CD4-positive, alpha-beta T cell treated with Interleukin-1 beta for 1 hour (primary cell): ENCODE measurements around the gene RAMP3.
A peak's percentile ranks its signal among the peaks of the same experiment; 100 is the strongest.
"Not testable (repeated sequence)": the region's sequence is repeated elsewhere in the genome, so short reads cannot be mapped to it uniquely, and the experiment has no call there.

ENCODE experiments used
- DNase-seq, 2 donors: peaks; one replicate each; pipeline ENCODE4 v3.0.0-alpha.2; 2020 to 2022

Gene RAMP3

DNA sequence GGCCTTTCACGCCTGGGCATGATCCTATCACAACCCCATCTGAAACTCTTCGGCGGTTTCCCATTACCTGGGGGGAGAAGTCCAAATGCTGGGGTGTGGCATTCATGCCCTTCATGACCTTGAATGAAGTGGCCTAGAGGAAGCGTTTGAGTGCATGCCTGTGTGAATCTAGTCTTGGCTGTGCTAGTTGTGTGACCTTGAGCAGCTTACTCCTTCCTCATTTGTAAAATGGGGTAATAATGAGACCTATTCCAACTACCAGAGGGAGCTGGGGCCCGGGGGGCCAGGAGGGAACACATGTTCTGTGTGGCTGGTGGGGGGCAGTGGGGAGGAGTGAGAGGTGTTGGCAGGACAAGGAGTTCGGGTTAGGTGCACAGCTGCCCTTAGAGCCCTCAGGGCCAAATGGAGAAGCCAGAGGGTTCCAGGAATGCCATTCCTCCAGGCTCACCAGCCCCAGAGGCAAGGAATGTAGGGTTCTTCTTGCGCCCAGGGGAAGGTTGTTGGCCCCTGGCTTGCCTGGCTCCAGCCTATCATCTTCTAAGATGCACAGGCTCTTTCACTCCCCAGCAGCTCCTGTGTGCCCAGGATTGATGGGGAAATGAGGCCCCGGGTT lies 24.8 kb upstream of the RAMP3 start:
- DNase-seq = no peak

DNA sequence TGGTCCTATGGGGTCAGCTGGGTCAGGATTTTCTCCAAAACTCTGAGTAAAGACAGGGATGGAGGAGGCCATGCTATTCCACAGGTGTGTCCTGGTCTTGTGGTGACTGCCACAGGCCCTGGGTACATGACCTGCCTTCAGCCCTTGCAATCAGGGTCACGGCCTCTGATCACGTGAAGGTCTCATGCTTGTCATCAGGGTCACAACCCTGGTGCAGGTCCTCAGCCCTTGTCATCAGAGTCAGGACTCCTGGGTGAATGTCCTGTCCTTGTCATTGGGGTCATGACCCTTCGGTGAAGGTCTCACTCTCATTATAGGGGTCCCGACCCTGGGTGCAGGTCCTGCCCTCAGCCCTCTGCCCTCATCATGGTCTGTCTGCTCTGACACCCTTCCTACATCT lies 24.2 kb upstream of the RAMP3 start:
- no peak for DNase-seq

DNA sequence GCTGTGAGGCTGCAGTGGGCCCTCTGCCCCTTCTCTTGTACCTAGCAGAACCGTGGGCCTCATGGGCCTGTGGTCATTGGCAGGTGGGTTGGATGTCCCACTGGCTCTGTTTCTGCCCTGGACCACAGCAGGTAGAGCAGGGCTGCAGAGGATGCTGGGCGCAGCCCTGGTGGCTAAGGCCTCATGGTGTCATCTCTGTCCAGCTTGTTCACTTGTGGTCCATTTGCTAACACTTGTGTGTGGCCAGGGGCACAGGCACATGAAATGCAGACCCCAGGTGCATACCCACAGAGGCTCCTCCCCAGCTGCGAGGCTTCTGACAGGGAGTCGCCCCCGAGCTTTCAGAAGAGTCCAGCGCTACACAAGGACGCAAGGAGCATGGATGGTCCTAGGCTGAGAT lies 23.7 kb upstream of the RAMP3 start:
- DNase-seq = no peak

DNA sequence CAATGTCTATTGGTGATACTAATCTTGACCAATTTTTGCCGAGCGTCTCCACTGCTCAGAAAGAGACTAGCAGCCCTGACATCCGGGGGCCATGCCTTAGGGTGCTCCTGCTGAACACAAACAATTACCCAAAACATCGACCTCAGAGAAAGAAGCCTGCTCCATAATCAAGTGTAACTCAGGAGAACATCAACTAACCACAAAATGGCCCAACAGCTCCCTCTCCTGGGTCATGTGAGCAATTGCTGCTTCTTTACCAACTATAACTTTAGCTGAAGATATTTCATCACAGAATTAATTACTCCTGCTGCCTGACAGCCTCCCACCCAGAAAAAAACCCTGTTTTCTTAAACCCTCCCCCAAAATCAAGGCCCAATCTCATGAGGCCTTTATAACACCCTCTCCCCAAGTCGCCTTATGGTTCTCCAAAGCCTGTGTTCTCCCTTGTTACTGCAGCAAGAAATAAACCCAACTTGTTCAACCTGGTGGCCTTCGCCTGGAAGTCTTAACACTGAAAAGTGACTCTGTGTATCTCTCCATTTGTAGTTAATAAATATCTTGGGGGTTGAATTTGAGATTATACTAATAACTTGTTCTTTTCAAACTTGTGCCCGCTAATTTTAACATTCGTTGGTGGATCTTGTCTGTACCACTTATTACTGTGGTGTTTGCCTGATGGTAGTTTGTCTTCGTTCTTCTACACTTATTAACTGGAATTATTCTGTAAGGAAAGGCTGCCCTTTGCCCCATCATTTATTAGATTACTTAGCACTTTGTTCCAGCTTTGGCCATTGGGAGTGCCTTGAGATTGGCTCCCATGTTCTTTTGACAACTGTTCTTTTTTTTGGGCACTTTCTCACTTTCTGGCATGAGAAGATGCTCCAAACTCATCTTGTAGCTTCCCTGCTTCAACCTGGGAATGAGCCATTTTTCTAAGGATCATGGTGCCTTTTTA lies 21.2 kb upstream of the RAMP3 start:
- DNase-seq = peak; percentile 71 to 77

DNA sequence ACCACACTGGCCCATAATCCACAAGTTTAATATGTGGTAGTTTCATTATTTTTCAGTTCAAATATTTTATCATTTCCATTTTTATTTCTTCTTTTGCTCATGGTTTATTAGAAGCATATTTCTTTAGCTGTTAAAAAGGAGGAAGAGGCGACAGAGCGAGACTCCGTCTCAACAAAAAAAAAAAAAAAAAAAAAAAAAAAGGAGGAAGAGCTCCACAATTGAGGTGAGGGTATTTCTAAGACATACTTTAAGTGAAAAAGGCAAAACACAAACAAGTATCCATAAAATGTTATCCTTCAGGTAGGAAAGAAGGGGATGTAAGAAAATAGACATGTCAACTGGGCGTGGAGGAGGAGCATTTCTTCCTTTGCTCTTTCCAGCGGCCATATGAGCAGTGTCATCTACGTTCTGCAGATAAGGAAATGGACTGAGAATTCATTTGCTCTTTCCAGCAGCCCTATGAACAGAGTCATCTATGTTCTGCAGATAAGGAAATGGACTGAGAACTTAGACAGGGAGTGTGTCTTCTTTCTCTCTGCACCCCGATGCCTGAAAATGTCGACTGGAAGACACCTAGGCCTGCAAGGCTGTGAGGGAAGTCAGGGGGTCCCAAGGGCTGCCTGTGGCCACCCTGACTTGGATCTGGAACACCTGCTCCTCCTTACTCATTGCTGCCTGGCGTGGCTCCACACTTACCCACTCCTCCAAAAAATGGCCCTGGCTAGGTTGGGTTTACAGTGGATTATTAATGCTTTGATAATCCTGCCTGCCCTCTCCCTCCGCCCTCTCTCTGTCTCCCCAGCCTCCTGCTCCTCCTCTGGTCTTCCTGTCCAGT lies 18.9 kb upstream of the RAMP3 start:
- no peak for DNase-seq

DNA sequence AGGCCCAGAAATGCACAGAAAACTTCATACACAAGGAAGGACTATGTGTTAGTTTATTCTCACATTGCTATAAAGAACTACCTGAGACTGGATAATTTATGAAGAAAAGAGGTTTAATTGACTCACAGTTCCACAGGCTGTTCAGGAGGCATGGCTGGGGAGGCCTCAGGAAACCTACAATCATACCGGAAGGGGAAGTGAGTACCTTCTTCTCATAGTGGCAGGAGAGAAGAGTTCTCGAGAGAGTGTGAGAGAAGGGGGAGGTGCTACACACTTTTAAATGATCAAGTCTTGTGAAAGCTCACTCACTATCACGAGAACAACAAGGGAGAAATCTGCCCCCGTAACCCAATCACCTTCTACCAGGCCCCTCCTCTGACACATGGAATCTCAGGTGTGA lies 16.8 kb upstream of the RAMP3 start:
- DNase-seq = no peak

DNA sequence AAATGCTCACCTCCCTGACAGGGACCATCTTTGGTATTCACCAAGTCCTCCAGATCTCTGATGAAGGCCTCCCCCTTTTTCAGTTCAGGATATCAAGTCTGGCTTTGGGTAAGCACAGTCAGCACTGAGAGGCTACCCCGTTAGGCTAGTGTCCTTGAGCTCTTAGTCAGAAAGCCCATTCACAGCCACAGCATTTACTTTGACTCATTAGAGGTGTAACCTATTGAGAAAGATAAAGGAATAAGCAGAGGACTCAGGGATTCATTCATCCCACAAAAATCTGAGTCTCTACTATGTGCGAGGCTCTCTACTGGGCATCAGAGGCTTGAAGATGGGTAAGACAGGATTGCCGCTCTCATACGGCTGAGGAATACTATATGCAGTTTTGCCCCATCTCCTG lies 14.0 kb upstream of the RAMP3 start:
- no peak for DNase-seq

DNA sequence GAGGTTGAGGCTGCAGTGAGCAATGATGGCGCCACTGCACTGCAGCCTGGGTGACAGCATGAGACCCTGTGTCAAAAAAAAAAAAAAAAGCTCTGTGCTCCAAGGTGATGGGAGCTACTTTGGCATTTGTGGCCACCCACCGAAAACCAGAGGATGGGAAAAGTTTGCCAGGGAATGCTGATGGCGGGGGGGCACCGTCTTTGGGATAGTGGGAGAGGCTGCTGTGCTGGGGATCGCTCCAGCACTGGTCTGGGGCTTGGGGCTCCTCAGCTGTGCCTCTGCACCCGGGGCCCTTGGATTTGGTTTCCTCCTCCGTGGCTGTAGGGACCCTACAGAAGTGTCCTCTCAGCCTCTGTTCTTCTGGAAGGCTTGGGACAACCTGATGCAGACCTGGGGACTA lies 11.7 kb upstream of the RAMP3 start:
- no peak for DNase-seq

DNA sequence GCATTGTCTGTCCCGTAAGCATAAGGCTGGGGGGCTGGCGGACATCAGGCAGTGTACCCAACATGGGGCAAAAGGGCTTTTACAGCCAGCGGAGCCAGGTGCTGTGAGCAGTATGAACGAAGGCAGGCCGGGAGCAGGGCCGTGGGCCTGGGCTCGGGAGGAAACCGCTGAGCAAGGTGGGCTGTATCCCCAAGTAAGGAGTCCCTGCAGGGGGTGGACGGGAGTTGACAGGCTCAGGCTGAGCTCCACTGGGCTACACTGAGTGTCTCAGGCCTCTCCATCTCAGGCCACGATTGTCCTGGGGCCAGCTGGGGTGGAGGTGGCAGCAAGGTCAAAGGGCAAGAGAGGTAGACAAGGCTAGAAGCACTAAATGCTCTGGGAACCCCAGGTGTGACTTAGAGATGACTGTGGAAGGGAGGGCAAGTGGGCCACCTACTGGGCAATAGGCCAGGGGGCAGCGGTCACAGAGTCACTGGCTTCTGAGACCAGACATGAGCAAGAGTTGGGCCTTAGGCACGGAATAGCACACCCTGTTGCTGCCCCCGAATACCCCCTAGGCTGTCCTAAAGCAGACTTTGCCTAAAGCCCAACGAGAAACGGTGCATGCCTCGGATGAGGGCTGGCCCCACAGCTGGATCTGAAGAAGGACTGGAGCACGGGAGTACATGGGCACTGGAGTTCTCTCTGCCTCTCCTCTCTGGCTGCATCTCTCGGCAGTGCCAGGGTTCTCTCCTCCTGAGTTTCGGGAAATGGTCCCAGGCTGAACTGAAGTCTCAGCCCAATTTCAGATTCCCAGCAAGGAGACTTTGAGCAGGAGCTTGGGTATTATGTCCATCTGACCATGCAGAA lies 10.8 kb upstream of the RAMP3 start:
- DNase-seq = no peak

DNA sequence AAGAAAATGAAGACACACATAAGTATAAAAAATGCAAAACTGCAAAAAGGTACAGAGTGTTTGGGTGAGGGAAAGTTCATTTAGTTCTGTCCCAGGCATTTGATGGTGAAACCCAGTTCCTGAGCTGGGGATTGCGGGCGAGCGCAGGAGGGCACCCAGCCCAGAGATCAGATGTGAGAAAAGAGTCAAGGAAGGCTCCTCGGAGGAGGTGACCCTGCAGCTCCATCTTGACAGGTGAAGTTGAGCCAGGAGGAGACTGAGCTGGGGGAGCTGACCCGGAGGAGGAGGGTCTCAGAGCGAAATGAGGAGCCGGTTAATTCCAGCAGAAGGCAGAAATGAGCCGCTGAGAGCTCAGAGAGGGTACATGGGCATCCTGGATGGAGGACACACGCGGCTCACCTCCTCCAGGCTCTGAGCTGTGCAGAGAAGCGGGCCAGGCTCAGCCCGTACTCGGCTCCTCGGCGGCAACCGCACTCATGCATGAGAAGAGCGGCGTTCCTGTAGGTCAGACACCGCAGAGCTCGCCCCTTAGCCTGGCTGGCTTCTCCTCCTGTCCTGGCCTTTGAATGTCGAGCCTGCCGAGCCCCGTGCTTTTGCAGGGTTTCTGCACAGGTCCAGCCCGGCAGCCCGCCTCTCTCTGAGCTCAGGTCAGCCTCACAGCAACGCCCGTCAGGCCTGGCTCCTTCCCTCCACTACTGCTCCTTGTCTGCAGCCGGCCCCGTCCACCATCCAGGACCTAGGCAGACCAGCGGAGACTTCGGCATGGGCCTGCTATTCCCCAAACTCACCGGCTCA lies 9.5 kb upstream of the RAMP3 start:
- DNase-seq = no peak

DNA sequence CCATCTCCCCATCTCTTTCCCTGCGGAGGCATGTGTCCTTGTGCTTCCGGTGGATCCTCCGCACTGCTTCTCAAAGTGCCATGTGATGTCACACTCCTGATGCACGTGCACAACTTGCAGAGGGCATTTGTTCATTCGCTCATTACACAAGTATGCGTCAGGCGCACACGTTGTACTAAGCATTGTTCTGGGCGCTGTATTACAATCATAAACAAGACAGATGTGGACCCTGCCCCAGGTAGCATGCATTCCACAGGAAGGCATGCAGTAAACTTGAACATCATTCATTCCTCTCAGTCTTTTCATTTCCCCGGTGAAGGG lies 9.0 kb upstream of the RAMP3 start:
- DNase-seq = no peak

DNA sequence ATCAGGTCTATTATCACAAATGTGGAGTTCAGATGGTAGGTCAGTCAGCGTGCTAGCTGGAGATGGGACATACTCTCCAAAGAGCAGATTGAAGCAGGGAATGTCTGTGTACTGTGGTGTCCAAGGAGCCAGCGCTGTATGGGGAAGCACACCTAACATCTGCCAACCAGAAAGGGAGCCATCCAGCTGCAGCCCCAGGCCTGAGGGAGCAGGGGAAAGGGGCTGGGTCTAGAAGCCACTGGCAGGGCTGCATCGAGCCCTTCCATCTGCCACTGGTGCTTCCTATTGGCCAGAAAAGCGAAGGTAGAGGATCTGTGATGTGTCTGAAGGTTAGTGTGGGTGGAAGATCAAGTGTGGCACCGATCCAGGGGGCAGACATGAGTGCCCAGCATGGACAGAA lies 8.0 kb upstream of the RAMP3 start:
- DNase-seq = no peak

DNA sequence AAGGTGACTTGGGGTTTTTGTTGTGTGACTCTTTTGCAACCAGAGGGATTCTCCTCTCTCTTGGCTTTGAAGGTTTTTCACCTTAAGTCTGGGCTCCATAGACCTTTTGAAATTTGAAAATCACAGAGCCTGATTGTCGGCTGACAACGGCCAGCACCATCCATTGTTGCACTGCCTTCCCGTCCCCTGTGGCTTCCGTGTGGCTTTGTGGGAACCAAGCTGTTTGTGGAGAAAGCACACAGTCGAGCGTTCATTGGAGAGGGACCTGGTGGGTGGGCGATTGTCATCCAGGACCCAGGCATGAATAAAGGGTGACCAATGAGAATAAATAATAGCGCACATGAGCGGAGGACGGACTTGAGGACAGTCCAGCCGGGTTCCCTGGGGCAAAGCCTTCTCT lies 7.4 kb upstream of the RAMP3 start:
- no peak for DNase-seq

DNA sequence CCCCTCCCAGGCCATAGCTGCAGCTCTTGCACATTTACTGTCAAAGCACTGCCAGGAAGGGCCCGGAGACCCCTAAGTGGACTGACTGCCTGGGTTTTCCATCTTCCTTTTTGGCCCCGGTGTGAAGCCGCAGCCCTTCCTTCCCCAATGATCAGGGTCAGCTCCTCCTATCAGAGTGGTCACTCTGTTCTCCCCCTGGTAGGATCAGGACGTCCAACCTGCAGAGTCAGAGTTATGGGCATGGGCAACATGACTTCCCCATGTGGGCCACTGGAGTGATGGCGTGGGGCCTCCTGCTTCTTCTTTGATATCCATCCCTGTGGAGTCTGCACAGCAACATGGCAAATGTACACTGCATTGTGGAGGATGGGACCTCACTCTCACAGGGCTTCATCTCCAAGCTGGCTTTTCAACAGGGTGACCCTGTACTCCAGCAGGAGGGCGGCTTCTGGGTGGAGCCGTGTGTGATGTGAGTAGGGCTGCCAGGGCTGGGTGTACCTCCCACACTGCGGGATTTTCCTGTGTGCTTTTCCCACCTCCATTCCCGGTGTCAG lies 6.4 kb upstream of the RAMP3 start:
- no peak for DNase-seq

DNA sequence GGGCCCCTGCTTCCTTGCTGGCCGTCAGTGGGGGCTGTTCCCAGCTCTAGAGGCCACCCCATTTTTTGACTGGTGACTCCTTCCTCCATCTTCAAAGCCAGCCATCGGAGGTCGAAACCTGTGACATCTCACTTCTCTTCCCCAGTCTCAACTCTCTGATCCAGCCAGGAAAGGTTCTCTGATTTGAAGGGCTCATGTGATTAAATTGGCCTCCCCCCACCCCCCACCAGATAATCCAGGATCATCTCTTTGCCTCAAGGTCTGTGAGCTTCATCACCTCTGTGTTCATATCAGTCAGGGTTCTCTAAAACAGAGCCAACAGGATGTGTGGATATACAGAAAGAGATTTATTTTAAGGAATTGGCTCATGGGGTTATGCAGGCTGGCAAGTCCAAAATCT lies 5.6 kb upstream of the RAMP3 start:
- no peak for DNase-seq

DNA sequence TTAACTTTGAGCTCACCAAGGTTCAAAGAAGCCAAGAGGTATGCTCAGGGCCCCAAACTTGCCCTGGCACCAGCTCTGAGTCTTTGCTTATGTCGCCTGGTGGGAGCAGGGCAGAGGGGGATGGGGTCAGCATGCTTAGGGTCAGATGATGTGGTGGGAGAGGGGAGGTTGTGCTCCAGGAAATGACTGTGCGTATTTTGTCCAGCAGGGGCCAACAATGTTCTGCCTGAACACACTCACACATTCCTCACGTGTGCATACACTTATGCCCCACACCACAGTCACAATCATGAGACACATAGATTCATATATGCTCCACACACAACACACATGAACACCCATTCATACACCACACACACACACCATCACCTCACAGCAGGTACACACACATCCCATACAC lies 4.4 kb upstream of the RAMP3 start:
- DNase-seq = no peak

DNA sequence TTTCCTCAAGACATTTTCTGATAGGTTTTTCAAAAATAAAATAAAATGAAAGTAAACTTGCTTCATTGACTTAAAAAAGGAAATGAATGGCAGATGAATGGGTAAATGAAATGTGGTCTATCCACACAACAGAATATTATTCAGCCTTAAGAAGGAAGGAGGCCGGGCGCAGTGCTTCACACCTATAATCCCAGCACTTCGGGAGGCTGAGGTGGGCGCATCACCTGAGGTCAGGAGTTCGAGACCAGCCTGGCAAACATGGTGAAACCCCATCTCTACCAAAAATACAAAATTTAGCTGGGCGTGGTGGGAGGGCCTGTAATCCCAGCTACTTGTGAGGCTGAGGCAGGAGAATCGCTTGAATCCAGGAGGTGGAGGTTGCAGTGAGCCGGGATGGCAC lies 3.7 kb upstream of the RAMP3 start:
- DNase-seq = not testable (repeated sequence)

DNA sequence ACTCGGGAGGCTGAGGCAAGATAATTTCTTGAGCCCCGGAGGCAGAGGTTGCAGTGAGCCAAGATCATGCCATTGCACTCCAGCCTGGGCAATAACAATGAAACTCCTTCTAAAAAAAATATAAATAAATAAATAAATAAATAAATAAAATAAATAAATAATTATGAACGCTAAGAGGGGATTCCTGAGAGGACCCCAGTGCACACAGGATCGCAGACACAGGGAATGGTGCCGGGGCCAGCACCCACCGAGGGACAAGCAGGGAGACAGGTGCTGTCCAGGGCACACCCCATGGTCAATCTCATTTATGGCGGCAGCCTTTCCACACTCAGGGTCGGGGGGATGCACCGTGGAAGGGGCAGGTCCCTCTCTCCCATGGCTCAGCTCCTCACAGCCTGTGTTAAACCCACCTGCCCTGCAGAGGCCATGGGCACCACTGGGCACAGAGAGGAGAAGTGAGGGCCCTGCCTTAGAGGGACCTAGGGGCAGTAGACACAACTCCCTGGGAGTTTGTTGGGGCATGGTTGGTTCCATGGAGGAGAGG lies 2.2 kb upstream of the RAMP3 start:
- DNase-seq = no peak

DNA sequence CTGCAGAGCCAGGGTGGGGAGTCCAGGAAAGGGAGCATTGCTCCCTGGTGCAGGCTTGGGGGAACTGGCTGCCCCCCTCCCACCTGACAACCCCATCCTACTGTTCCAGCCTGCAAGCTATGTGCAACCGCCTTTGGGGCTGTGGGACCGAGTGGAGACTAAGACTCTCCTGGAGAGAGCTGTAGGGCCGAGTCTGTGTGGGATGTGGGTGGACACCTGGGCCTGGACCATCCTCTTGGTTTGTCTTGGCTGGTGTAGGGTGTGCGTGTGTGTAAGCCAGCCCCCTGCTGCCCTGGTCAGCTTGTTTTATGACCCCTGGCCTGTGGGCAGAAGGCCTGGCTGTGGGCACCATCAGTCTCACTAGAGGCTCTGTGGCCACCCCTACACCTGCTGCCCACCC lies 1.6 kb upstream of the RAMP3 start:
- no peak for DNase-seq

DNA sequence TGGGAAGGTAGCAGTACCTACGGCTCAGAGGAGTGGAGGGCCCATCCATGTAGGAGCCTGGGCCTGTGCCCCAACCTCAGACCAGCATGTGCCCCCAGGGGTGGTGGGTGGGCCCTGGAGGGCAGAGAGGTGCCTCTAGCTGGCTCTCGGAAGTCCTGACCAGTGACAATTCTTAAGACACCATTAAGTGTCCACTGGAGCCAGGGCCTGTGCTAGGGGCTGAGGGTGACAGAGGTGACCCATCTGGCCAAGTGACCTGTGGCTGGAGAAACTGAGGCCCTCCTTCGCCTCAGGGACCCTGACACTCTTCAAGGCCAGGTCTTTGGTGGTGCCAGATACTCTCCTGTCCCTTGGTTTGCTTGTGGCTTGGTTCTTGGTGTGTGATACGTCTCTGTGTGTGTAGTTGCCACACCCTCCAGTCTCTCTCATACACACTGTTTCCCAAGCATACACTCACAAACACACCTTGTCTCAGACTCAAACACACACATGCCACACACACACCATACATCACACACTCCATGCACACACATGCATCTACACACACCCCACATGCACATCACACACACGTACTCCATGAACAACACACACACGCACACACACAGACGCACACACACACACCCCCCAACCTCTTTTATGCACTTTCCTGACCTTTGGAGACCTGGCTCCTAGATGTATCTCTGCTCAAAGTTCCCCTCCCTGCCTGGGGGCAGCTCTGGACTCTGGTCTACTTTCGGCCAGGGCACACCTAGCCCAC lies 897 bp upstream of the RAMP3 start:
- DNase-seq = no peak

DNA sequence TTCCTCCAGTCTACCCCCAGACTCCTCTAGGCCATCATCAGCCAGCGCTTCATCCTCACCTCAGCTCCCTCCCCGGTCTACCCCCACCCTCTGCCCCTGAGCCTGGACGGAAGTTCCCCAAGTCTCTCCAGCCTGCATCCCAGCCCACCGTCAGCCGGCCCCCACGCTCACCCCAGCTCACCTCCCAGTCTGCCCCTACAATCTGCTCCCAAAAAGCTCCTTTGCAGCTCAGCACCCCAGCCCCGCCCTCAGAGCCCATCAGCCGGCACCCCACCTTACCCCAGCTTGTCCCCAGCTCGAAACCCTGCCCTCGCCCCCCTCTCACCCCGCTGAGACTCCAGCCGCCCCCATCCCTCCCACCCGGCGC lies 322 bp upstream of the RAMP3 start:
- no peak for DNase-seq
